Suppressor macrophage treated with lipopolysaccharide for 1 hour (primary cell): Measurements from ENCODE around the gene DSTN.
A peak's percentile ranks its signal among the peaks of the same experiment; 100 is the strongest.

Experiments
- DNase-seq, 3 donors: peaks; one replicate each; pipeline ENCODE4 v3.0.0-alpha.2; 2020 to 2022

The DSTN gene

GRCh38 chr20:17613328-17614175 is 43.7 kb downstream of the DSTN start:
- no peak for DNase-seq

- no peak for DNase-seq
These were observed 44.4 kb downstream of the DSTN start for GRCh38 chr20:17614176-17614811.

GRCh38 chr20:17614812-17615644 is 45.2 kb downstream of the DSTN start:
- peak in 1 of 3 donors; percentile 33 for DNase-seq

- DNase-seq = no peak
These were observed 46.0 kb downstream of the DSTN start for GRCh38 chr20:17615645-17616479.

GRCh38 chr20:17616480-17617211 is 46.8 kb downstream of the DSTN start:
- no peak for DNase-seq

GRCh38 chr20:17617212-17617867 is 47.5 kb downstream of the DSTN start:
- peak; percentile 36 to 67 (median 41) for DNase-seq

GRCh38 chr20:17617868-17618672 is 48.2 kb downstream of the DSTN start:
- no peak for DNase-seq

GRCh38 chr20:17618673-17619013 is 48.8 kb downstream of the DSTN start:
- DNase-seq = no peak

- no peak for DNase-seq
These were observed 49.6 kb downstream of the DSTN start for GRCh38 chr20:17619351-17620093.

GRCh38 chr20:17620371-17621228 is 50.7 kb downstream of the DSTN start:
- DNase-seq = no peak

GRCh38 chr20:17621229-17621968 is 51.5 kb downstream of the DSTN start:
- DNase-seq = no peak

- no peak for DNase-seq
These were observed 52.4 kb downstream of the DSTN start for GRCh38 chr20:17622086-17622850.

GRCh38 chr20:17622851-17623508 is 53.1 kb downstream of the DSTN start:
- DNase-seq = no peak

GRCh38 chr20:17624070-17624469 is 54.2 kb downstream of the DSTN start:
- no peak for DNase-seq

- DNase-seq = no peak
These were observed 54.8 kb downstream of the DSTN start for GRCh38 chr20:17624551-17625245.
